C4-2B (cell line): ENCODE data around the gene HDHD5.

Source experiments
- CTCF ChIP-seq: fragments of 450-650 bp; conservative IDR thresholded peaks from 2 replicates; pipeline ENCODE4 v1.5.1; 2017; ENCODE audit warnings: mild to moderate bottlenecking
- ZFX ChIP-seq: fragments of 450-650 bp; IDR thresholded peaks from 2 replicates; pipeline ENCODE4 v1.6.1; 2017

GRCh38 chr22:17161991-17162390, 2.9 kb upstream of the HDHD5 start:
- TF ChIP-seq CTCF = no peak
- TF ChIP-seq ZFX = no peak
